ENCODE data around the gene HSD17B14. TPM values are rescaled to one million over a fixed set of nuclear protein-coding genes. Genes with fewer than 3 reads are reported as not detected.

Gene HSD17B14
- total and polyA plus RNA-seq, 2 of the 13 experiments (the other 11 are each of a cell fraction or from before 2014, with no cell fraction given), result 0.58 to 1.2 TPM

GRCh38 chr19:48806818-48807589, 29.3 kb downstream of the HSD17B14 start (continued):
- TF ChIP-seq, protein P1, sequence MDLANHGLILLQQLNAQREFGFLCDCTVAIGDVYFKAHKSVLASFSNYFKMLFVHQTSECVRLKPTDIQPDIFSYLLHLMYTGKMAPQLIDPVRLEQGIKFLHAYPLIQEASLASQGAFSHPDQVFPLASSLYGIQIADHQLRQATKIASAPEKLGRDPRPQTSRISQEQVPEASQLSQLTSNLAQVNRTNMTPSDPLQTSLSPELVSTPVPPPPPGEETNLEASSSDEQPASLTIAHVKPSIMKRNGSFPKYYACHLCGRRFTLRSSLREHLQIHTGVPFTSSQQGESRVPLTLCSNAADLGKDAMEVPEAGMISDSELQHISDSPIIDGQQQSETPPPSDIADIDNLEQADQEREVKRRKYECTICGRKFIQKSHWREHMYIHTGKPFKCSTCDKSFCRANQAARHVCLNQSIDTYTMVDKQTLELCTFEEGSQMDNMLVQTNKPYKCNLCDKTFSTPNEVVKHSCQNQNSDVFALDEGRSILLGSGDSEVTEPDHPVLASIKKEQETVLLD (CRISPR knock-in tag; IDR thresholded peaks at IDR 0.05; ENCODE audit: low read depth), result no peak
- TF ChIP-seq SMAD3 (CRISPR knock-in tag; IDR thresholded peaks at IDR 0.05) (no peak), THAP11 (CRISPR knock-in tag; IDR thresholded peaks at IDR 0.05) (peak; percentile 98), MAFG (CRISPR knock-in tag; IDR thresholded peaks at IDR 0.05) (peak; percentile 98), ZNF749 (CRISPR knock-in tag; IDR thresholded peaks at IDR 0.05; ENCODE audit: borderline replicate concordance) (no peak), YEATS4 (CRISPR knock-in tag; IDR thresholded peaks at IDR 0.05; ENCODE audit: borderline replicate concordance) (peak; percentile 70), GTF3A (CRISPR knock-in tag; conservative IDR thresholded peaks at IDR 0.05) (no peak), ZNF362 (CRISPR knock-in tag; IDR thresholded peaks at IDR 0.05; ENCODE audit: borderline replicate concordance) (0 out of 2 replicates have a peak, but pooled peaks have one; percentile 6), SIN3B (IDR thresholded peaks at IDR 0.05; ENCODE audit: low read length) (no peak), PHF21A (CRISPR knock-in tag; IDR thresholded peaks at IDR 0.05) (no peak), CREM (IDR thresholded peaks at IDR 0.05) (peak; percentile 6), CREM (CRISPR knock-in tag; IDR thresholded peaks at IDR 0.05) (no peak), XBP1 (CRISPR knock-in tag; IDR thresholded peaks at IDR 0.05) (no peak), ZNF530 (CRISPR knock-in tag; IDR thresholded peaks at IDR 0.05; ENCODE audit: low read depth) (no peak), E2F1 (CRISPR knock-in tag; IDR thresholded peaks at IDR 0.05) (no peak; the same call in 1 of the 2 replicates), ZSCAN20 (CRISPR knock-in tag; IDR thresholded peaks at IDR 0.05; ENCODE audit: borderline replicate concordance) (no peak), GATAD2A (CRISPR knock-in tag; IDR thresholded peaks at IDR 0.05) (peak; percentile 57; the same call in 1 of the 2 replicates), ZNF790 (CRISPR knock-in tag; IDR thresholded peaks at IDR 0.05; ENCODE audit: borderline replicate concordance) (peak; percentile 67; the same call in 1 of the 2 replicates)
- TF ChIP-seq, protein P2, sequence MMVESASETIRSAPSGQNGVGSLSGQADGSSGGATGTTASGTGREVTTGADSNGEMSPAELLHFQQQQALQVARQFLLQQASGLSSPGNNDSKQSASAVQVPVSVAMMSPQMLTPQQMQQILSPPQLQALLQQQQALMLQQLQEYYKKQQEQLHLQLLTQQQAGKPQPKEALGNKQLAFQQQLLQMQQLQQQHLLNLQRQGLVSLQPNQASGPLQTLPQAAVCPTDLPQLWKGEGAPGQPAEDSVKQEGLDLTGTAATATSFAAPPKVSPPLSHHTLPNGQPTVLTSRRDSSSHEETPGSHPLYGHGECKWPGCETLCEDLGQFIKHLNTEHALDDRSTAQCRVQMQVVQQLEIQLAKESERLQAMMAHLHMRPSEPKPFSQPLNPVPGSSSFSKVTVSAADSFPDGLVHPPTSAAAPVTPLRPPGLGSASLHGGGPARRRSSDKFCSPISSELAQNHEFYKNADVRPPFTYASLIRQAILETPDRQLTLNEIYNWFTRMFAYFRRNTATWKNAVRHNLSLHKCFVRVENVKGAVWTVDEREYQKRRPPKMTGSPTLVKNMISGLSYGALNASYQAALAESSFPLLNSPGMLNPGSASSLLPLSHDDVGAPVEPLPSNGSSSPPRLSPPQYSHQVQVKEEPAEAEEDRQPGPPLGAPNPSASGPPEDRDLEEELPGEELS (CRISPR knock-in tag; IDR thresholded peaks at IDR 0.05), result peak; percentile 68
- TF ChIP-seq, protein P3, sequence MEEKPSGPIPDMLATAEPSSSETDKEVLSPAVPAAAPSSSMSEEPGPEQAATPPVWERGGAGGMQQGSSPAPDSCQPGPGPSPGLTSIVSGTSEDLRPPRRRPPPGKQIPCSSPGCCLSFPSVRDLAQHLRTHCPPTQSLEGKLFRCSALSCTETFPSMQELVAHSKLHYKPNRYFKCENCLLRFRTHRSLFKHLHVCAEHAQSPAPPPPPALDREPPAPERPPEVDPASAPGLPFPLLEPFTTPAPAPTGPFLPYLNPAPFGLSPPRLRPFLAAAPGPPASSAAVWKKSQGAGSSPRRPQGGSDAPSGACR (CRISPR knock-in tag; IDR thresholded peaks at IDR 0.05), result no peak

All from HepG2 (cell line).